ENCODE measurements around the gene IRGC.

GRCh38 chr19:43697295-43697694, 18.6 kb upstream of the IRGC start:
- TF ChIP-seq ELF4 (IDR thresholded peaks at IDR 0.05) (no peak), CTBP1 (IDR thresholded peaks at IDR 0.05; ENCODE audit: borderline replicate concordance) (no peak), TARDBP (IDR thresholded peaks at IDR 0.05) (no peak), ZNF384 (IDR thresholded peaks at IDR 0.05) (no peak), FOXM1 (IDR thresholded peaks at IDR 0.05; ENCODE audit: borderline replicate concordance) (no peak), FOXA1 (IDR thresholded peaks at IDR 0.05) (no peak), LEF1 (IDR thresholded peaks at IDR 0.05; ENCODE audit: borderline replicate concordance) (no peak), HDGF (IDR thresholded peaks at IDR 0.05; ENCODE audit: borderline replicate concordance) (no peak), SUZ12 (IDR thresholded peaks at IDR 0.05) (no peak), PKNOX1 (IDR thresholded peaks at IDR 0.05) (no peak), SP1 (IDR thresholded peaks at IDR 0.05) (no peak), BHLHE40 (IDR thresholded peaks at IDR 0.05; ENCODE audit: borderline replicate concordance) (no peak), FOXK2 (IDR thresholded peaks at IDR 0.05) (no peak)
